Transverse colon (tissue), 4 donors: ENCODE measurements around the gene PACRG. TPM values are rescaled to one million over a fixed set of nuclear protein-coding genes. Genes with fewer than 3 reads are reported as not detected.

Experiments used
- DNase-seq: peaks from one replicate; pipeline ENCODE4 v3.0.0-alpha.2; 2019
- H3K27ac ChIP-seq, 4 donors: fragments of 200-600 bp; sonication (generic); 2 replicates each; pipeline ENCODE4 v1.5.1; 2016 to 2018; ENCODE audit warnings: inconsistent platforms in 4 of 4
- H3K27me3 ChIP-seq: fragments of 200-600 bp; sonication (generic); 2 replicates; pipeline ENCODE4 v1.5.1; 2017; ENCODE audit warnings: inconsistent platforms
- H3K36me3 ChIP-seq, 4 donors: fragments of 200-600 bp; sonication (generic); 2 replicates each; pipeline ENCODE4 v1.5.1; 2017 to 2019; ENCODE audit warnings: inconsistent platforms in 4 of 4
- H3K4me1 ChIP-seq, 4 donors: fragments of 200-600 bp; sonication (generic); 2 replicates each; pipeline ENCODE4 v1.5.1; 2017 to 2020; ENCODE audit warnings: inconsistent platforms in 4 of 4
- H3K4me3 ChIP-seq, 4 donors: fragments of 200-600 bp; sonication (generic); 1 replicate in 1 of 4; 2 replicates in 3 of 4; pipeline versions ENCODE4 v1.5.1 to v1.6.1; 2017 to 2019; ENCODE audit warnings: inconsistent platforms in 4 of 4
- H3K9me3 ChIP-seq, 2 donors: fragments of 200-600 bp; sonication (generic); 2 replicates each; pipeline ENCODE4 v1.5.1; 2017 to 2019; ENCODE audit warnings: inconsistent platforms in 2 of 2
- EP300 ChIP-seq: sonication (generic); formaldehyde crosslinking; IDR thresholded peaks from one replicate; pipeline ENCODE4 v1.6.1; 2017; ENCODE audit warnings: antibody characterized with exemption, low read depth
- POLR2A ChIP-seq: fragments of 450-650 bp; IDR thresholded peaks from one replicate; pipeline ENCODE4 v1.6.1; 2016; ENCODE audit warnings: antibody characterized with exemption, mild to moderate bottlenecking, moderate library complexity
- POLR2AphosphoS5 ChIP-seq, 3 donors: sonication (generic); formaldehyde crosslinking; IDR thresholded peaks; one replicate each; pipeline ENCODE4 v1.6.1; 2016; ENCODE audit warnings: antibody characterized with exemption in 3 of 3
- WGBS, 2 donors: methylation state at CpG; one replicate each; pipeline ENCODE4 v1.1.5; 2018; ENCODE audit warnings: low coverage in 1 of 2; 5-methylcytosine and 5-hydroxymethylcytosine counted together
- in situ Hi-C, 4 donors: fragments of 200-750 bp; cut with MboI; loops; one replicate each; pipeline versions ENCODE4 v1.15.0 to v1.15.1; 2017; ENCODE audit warnings: low sequenced_read_pairs in 3 of 4, low pct_ligation_motif_present in 1 of 4, low pct_unique_long_range_greater_than_20kb in 1 of 4
- intact Hi-C: fragments of 100-400 bp; cut with DNase I; formaldehyde crosslinking; loops from one replicate; pipeline ENCODE4 v1.15.1; 2023; ENCODE audit warnings: low total_unique reads
- total RNA-seq, 4 donors: library from RNA; depleted of rRNA; stranded (reverse); fragments of >200 nt; gene quantifications; one replicate each; pipeline ENCODE4 v1.1.0, GENCODE V29; 2016
- TF ChIP-seq, protein P1 (sequence below), 5 experiments: fragments of 200-600 bp in 3 of 5; fragments of 450-650 bp in 2 of 5; sonication (generic) in 3 of 5; IDR thresholded peaks; 1 replicate in 2 of 5; 2 replicates in 3 of 5; pipeline ENCODE4 v1.5.1; 2016 to 2017; ENCODE audit warnings: antibody characterized with exemption in 5 of 5, inconsistent platforms in 3 of 5, mild to moderate bottlenecking in 2 of 5, moderate library complexity in 1 of 5

Gene PACRG
- total RNA-seq, 4 donors from 2014 or later = 1.2 to 13.8 (median 1.4) TPM; not detected in 1

DNA sequence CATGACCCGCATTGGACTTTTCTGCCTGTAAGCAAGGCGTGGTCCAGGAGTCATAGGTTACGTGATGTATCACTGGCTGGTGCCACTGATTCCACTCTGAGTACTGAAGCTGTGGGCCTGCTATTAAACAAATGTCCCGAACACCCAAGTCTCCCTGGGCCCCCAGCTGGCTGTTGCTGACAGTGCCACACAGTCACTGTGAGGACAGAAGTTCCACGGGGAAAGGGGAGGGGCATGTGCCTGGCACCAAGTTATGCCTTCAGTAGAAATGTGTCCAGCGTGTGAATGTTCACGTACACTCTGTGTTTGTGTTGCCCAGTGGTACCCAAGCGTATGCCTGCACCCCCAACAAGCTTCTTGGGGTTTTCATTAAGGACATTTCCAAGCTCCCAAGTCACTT is 515.3 kb downstream of the PACRG start:
- no peak for DNase-seq
- Histone ChIP-seq H3K27ac (no peak overlapping the region), H3K4me1 (no peaks in the 10 kb centered on the region), H3K36me3 (no peaks in the 10 kb centered on the region), H3K4me3 (no peak overlapping the region), H3K27me3 (no peaks in the 10 kb centered on the region), H3K9me3 (no peaks in the 10 kb centered on the region)
- in situ Hi-C loops (no loop called here), intact Hi-C loops (no loop called here)
- TF ChIP-seq POLR2AphosphoS5 (IDR thresholded peaks at IDR 0.05) (no peak), EP300 (no peak), POLR2A (no peak)
- TF ChIP-seq, protein P1, sequence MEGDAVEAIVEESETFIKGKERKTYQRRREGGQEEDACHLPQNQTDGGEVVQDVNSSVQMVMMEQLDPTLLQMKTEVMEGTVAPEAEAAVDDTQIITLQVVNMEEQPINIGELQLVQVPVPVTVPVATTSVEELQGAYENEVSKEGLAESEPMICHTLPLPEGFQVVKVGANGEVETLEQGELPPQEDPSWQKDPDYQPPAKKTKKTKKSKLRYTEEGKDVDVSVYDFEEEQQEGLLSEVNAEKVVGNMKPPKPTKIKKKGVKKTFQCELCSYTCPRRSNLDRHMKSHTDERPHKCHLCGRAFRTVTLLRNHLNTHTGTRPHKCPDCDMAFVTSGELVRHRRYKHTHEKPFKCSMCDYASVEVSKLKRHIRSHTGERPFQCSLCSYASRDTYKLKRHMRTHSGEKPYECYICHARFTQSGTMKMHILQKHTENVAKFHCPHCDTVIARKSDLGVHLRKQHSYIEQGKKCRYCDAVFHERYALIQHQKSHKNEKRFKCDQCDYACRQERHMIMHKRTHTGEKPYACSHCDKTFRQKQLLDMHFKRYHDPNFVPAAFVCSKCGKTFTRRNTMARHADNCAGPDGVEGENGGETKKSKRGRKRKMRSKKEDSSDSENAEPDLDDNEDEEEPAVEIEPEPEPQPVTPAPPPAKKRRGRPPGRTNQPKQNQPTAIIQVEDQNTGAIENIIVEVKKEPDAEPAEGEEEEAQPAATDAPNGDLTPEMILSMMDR (IDR thresholded peaks at IDR 0.05) = no peak
- 83 to 92% methylated on average over 2 to 8 of the region's 8 CpGs for WGBS, 2 donors

- TF ChIP-seq POLR2AphosphoS5 (IDR thresholded peaks at IDR 0.05) = no peak
- no peak for TF ChIP-seq EP300
- no peak for TF ChIP-seq POLR2A
- TF ChIP-seq, protein P1 (IDR thresholded peaks at IDR 0.05) = no peak
- Histone ChIP-seq H3K4me3 (no peak overlapping the region), H3K4me1 (no peaks in the 10 kb centered on the region), H3K36me3 (no peaks in the 10 kb centered on the region), H3K27ac (no peak overlapping the region), H3K27me3 (no peaks in the 10 kb centered on the region), H3K9me3 (no peaks in the 10 kb centered on the region)
- in situ Hi-C loops = no loop called here
- no peak for DNase-seq
- intact Hi-C loops = no loop called here
- WGBS, 2 donors = 74 to 76% methylated on average over 11 of the region's 11 CpGs
These were observed 516.2 kb downstream of the PACRG start for GRCh38 chr6:163243692-163244589.

DNA sequence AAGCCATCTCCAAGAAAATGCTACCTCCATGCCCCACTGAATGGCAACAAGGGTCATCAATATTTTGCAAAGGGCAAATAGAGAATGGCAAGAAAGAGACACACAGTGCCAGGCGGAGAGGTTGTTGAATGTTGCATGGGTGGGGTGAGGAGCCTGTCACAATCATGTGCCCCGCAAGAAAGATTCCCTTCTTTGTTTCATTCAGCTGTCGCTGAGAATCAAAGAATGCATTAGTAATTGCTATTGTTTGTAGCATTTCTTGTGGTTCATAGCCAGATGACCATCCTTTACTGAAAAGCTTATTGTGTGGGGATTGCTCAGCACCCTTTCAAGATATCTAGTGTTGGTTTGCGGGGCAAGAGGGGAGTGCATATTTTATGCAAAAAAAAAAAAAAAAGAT is 520.3 kb downstream of the PACRG start:
- no peaks in the 10 kb centered on the region for H3K27me3 ChIP-seq
- no peak overlapping the region for H3K27ac ChIP-seq
- in situ Hi-C loops = no loop called here
- WGBS, 2 donors = 86 to 92% methylated on average over 4 of the region's 4 CpGs
- H3K9me3 ChIP-seq = no peaks in the 10 kb centered on the region
- no peak for DNase-seq
- no peaks in the 10 kb centered on the region for H3K4me1 ChIP-seq
- intact Hi-C loops = no loop called here
- H3K36me3 ChIP-seq = no peaks in the 10 kb centered on the region
- no peak overlapping the region for H3K4me3 ChIP-seq
- no peak for TF ChIP-seq EP300
- no peak for TF ChIP-seq POLR2AphosphoS5 (IDR thresholded peaks at IDR 0.05)
- TF ChIP-seq POLR2A = no peak
- TF ChIP-seq, protein P1 (IDR thresholded peaks at IDR 0.05) = no peak

DNA sequence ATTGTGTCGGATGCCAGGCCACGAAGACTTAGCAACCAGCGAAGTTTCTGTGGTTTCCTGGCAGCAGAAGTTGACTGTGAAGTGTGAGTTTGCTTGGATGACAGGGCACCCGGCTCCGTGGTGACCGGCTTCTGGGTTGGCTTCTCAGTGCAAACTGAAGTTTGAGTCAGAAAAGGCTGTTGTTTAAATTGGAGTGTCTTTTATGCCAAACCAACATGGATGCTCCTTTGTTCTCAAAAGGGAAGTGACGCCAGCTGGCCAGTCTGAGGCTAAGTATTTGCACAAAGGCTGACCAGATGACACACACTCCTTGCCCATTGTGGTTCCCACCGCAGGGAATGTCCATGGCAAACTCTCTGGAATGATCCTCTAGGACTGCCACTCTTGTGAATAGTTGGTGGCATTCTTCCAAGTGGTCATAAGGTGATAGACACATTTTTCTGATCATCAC is 521.9 kb downstream of the PACRG start:
- intact Hi-C loops = no loop called here
- Histone ChIP-seq H3K27me3 (no peaks in the 10 kb centered on the region), H3K9me3 (no peaks in the 10 kb centered on the region), H3K4me1 (no peaks in the 10 kb centered on the region), H3K27ac (no peak overlapping the region), H3K36me3 (no peaks in the 10 kb centered on the region), H3K4me3 (no peak overlapping the region)
- no peak for DNase-seq
- 75% methylated on average over 8 of the region's 8 CpGs; no CpG with 5 or more reads in 1 of the 2 donors for WGBS, 2 donors
- TF ChIP-seq POLR2A (no peak), POLR2AphosphoS5 (IDR thresholded peaks at IDR 0.05) (no peak)
- in situ Hi-C loops = no loop called here
